ENCODE results near the gene DDX10.
"Not testable (repeated sequence)": the region's sequence is repeated elsewhere in the genome, so short reads cannot be mapped to it uniquely, and the experiment has no call there.

DDX10 gene

GRCh38 chr11:108715239-108715638, 50.4 kb downstream of the DDX10 start:
- DNase-seq (ENCODE audit: low read depth in 2 of 2) = no peak

- DNase-seq (ENCODE audit: low read depth in 2 of 2) = no peak
Observed at GRCh38 chr11:108718466-108718865, 53.6 kb downstream of the DDX10 start.

- DNase-seq (ENCODE audit: low read depth in 2 of 2) = no peak
Observed at GRCh38 chr11:108724974-108725689, 60.3 kb downstream of the DDX10 start.

GRCh38 chr11:108726077-108726800, 61.4 kb downstream of the DDX10 start:
- no peak for DNase-seq (ENCODE audit: low read depth in 2 of 2)

- DNase-seq (ENCODE audit: low read depth in 2 of 2) = no peak
Observed at GRCh38 chr11:108727665-108728064, 62.8 kb downstream of the DDX10 start.

GRCh38 chr11:108729227-108729871, 64.5 kb downstream of the DDX10 start:
- DNase-seq (ENCODE audit: low read depth in 2 of 2) = no peak

- no peak for DNase-seq (ENCODE audit: low read depth in 2 of 2)
Observed at GRCh38 chr11:108732395-108732794, 67.5 kb downstream of the DDX10 start.

GRCh38 chr11:108733479-108734116, 68.7 kb downstream of the DDX10 start:
- peak; percentile 18 to 26 for DNase-seq (ENCODE audit: low read depth in 2 of 2)

GRCh38 chr11:108734283-108734682, 69.4 kb downstream of the DDX10 start:
- no peak for DNase-seq (ENCODE audit: low read depth in 2 of 2)

- DNase-seq (ENCODE audit: low read depth in 2 of 2) = no peak
Observed at GRCh38 chr11:108734956-108735559, 70.2 kb downstream of the DDX10 start.

- not testable (repeated sequence) for DNase-seq (ENCODE audit: low read depth in 2 of 2)
Observed at GRCh38 chr11:108740132-108740531, 75.3 kb downstream of the DDX10 start.

- DNase-seq (ENCODE audit: low read depth in 2 of 2) = no peak
Observed at GRCh38 chr11:108743851-108744250, 79.0 kb downstream of the DDX10 start.

- DNase-seq (ENCODE audit: low read depth in 2 of 2) = no peak
Observed at GRCh38 chr11:108748968-108749367, 84.1 kb downstream of the DDX10 start.

GRCh38 chr11:108751444-108751843, 86.6 kb downstream of the DDX10 start:
- DNase-seq (ENCODE audit: low read depth in 2 of 2) = no peak

- DNase-seq (ENCODE audit: low read depth in 2 of 2) = no peak
Observed at GRCh38 chr11:108752297-108752751, 87.5 kb downstream of the DDX10 start.

- DNase-seq (ENCODE audit: low read depth in 2 of 2) = peak; percentile 36 to 40
Observed at GRCh38 chr11:108754901-108755625, 90.2 kb downstream of the DDX10 start.

GRCh38 chr11:108757630-108758029, 92.8 kb downstream of the DDX10 start:
- no peak for DNase-seq (ENCODE audit: low read depth in 2 of 2)

GRCh38 chr11:108758458-108758857, 93.6 kb downstream of the DDX10 start:
- no peak for DNase-seq (ENCODE audit: low read depth in 2 of 2)

- no peak for DNase-seq (ENCODE audit: low read depth in 2 of 2)
Observed at GRCh38 chr11:108766596-108767173, 101.8 kb downstream of the DDX10 start.

GRCh38 chr11:108768370-108768769, 103.5 kb downstream of the DDX10 start:
- DNase-seq (ENCODE audit: low read depth in 2 of 2) = peak in 1 of 2 experiments; percentile 20

- DNase-seq (ENCODE audit: low read depth in 2 of 2) = no peak
Observed at GRCh38 chr11:108768964-108769363, 104.1 kb downstream of the DDX10 start.

Data from fibroblast of skin of left quadriceps (primary cell).